ENCODE results near the gene NRXN2.

NRXN2 gene

DNA sequence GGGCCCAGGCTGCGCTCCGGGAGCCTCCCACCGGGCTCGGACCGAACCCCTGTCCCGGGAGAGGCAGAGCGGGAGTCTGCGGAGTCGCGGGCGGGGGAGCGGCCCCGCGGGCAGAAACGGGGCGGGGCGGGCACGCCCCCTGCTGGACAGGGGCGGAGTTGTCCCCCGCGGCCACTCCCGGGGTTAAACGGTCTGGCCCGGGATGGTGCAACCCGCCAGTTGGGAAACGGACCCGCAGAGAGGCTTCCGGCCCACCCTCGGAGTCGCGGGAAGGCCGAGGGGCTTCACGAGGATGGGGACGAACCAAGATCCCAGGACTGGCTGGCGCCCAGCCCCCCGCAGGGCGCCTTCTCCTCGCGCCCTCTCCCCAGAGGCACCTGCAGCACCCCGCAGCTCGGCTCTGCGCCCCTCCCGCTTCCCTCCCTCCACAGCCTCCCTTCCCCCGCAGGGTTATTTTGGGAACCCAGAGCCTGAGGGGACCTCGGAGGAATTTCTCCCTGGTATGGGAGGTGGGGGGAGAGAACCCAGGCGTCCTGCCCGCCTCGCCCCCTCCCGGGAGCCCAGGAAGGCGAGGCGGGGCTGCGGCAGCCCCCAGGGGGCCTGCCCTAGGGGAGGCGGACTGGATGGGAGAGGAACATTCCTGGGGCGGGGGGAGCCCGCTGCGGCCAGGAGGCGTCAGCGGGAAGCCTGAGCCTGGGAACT, 20.0 kb upstream of the NRXN2 start:
- peak in 1 of 2 donors; percentile 22 for DNase-seq

DNA sequence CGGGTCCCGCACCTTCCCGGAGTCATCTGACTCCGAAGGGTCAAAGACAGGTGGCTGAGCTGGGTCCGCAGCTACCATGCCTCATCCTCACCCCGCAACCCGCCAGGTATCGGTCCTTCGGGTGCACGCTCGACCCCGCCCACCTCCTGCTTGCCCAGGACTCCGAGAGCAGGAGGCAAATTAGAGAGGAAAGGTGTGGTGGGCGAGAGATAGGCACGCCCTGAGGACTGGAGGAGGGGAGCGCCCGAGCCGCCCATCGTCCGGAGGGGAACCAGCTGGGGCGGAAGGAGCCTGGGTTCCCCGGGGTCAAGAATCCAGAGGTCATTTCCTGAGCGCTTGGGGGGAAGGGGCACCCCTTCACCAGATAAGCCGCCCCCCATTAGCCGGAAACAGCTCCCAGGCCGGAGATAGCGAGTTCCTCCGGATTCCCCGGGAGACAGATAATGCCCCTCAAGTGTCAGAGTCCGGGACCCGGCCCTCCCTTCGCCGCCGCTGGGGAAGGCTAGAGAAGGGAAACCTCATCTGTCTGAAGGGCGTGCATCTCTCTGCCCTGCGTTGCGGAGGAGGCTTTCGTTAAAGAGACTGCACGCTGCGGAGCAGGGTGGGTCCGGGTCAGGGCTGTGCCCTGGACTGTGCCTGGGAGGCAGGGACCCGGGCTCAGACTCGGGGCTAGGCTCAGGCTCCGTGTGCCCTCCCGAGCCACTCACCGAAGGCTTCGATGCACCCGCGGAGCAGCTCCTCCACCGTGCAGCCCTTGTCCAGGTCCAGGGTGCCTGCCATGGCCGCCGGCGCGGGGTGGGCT, 19.3 kb upstream of the NRXN2 start:
- DNase-seq: no peak

DNA sequence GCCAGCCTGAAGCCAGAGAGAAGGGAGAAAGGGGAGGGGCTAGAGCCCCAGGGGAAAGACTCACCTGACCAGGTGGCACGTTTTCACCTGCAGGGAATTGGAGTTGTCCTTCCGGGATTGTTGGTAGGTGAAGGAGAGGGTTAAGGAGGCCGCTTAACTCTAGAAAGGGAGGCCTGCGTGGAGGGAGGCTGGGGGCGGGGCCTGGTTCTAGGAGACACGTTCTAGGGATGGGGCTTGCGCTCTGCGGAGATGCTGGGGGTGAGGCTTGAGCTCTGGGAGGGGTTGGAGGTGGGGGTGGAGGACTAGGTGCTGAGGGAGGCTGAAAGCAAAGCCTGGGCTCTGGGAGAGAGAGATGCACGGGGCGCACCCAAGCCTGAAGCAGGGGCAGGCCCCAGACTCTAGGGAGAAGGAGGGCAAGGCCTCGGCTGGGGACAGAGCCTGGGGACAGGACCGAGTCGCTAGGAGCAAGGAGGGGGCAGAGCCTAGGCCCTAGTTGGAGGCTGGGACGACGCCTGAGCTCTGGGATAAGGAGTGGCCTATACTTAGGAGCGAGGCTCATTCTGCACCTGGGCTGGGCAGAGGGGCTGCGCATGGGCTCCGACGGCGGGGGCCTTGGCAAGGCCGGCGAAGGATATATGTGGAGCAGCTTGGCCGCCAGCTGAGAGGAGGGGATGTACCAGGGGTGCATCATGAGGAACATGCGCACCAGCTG, 18.5 kb upstream of the NRXN2 start:
- DNase-seq: no peak

GRCh38 chr11:64739871-64740270, 16.9 kb upstream of the NRXN2 start:
- no peak for DNase-seq

- DNase-seq: no peak
These were observed 13.7 kb upstream of the NRXN2 start for GRCh38 chr11:64736654-64737053.

DNA sequence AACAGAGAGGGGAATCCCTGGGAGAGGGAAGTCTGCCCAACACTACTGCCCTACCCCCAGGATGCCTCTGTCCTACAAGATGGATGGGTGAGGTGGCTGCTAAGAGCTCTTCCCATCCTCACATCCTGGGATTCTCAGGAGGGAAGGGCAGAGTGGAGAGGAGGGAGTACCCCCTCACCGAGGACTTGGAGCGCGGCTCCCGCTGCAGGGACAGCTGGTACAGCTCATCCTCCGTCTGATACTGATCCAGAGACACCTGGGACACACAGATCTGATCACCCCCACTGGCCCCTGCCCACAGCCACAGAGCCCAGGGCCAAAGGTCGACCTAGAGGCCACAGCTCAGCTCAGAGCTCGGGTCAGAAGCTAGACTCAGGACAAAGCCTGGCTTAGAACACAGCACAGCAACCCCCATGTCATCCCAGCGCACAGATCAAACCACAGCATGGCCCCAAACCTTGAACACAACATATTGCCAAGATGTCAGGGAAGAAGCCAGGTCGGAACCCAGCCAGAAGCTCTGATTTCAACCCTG, 12.8 kb upstream of the NRXN2 start:
- no peak for DNase-seq

- no peak for DNase-seq
These were observed 12.1 kb upstream of the NRXN2 start for GRCh38 chr11:64734811-64735724.

DNA sequence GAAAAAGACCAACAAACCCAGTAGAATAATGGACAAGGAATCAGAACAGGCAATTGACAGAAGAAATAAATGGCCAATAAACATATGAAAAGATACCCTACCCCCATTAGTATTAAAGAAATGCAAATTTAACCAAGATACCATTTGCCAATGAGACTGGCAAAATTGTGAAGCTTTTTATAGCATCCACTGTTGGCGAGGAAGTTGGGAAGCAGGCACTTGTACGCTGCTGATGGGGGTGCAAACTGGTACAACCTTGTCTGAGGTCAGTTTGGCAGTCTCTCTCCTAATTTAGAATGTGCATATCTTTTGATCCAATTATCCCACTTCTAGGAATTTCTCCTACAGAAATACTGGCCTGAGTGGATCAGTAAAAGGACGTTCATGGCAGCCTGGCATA, 8.6 kb upstream of the NRXN2 start:
- no peak for DNase-seq

- no peak for DNase-seq
These were observed 6.9 kb upstream of the NRXN2 start for GRCh38 chr11:64729851-64730382.

DNA sequence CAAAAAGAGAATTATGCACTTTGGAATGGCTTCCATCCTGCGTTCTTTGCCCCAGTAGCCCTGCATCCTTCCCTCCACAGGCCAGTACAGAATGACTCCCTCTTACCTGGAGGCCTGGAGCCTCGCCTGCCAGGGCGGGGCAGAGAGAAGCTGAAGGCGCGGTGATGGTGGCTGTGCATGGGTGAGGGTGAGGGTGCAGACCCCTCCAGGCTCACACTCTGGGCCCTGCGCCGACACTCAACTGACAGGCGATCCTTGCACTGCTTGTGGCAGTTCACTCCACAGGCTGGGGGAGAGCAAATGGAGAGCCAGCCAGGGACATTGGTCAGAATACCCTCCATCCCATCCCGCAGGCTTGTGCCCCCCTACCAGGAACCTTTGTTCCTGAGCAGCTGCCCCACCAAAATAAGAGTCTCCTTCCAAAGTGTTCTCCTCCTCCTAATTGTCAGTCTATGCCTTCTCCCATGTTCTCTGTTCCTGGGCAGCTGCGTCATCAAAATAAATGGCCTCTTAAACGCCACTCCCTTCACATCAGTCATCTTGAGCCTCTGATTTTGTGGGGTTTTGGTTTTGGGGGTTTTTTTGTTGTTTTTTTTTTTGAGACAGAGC, 5.9 kb upstream of the NRXN2 start:
- no peak for DNase-seq

GRCh38 chr11:64726867-64727530, 4.0 kb upstream of the NRXN2 start:
- DNase-seq: no peak

DNA sequence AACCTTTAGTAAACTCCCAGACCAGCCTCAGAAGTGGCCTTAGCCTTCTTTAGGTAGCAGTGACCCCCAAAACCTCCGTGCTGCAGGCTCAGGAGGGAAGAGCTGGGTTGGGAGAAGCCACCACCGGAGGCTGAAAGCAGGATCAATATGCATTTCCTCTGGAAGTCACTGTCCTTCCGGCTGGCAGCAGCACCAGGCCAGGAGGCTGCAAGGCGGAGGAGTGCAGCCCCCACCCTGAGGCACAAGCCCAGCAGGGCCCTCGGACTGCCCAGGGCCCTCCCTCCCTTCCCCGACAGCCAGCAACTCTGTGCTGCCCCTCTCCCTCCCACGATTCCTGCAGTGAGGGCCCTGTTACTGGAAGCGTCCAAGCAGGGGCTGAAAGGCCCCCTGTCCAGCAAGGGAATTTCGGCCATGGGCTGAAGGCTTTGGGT, 3.2 kb upstream of the NRXN2 start:
- DNase-seq: no peak

DNA sequence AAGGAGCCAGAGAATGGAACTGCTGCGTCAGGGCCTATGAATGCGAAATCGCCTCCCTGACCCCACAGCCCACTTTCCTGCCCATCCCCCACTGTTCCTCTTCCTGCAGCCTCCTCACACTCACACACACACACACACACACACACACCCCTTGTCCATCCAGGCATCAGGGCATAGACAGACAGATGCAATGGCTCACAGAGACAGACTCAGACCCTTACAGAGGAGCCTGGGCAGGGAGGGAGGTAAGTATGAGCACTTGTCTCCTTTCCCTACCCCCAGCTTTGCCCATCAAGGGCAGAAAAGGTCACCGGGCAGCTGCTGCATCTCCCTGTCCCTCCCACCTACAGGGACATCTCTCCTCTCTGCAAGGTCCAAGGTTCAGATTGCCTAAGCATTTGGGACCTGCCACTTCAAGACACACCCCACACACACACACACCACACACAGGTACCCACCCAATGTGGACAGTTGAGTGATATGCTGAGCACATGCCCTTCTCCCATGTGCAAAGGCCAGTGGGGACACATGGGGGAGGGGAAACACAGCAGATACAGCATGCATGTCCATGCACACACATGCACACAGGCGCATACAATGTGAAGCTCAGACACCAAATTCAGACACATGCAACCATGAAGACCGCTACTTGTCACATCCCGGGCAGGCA, 2.0 kb upstream of the NRXN2 start:
- DNase-seq: no peak

GRCh38 chr11:64723907-64724862, 1.2 kb upstream of the NRXN2 start:
- no peak for DNase-seq

DNA sequence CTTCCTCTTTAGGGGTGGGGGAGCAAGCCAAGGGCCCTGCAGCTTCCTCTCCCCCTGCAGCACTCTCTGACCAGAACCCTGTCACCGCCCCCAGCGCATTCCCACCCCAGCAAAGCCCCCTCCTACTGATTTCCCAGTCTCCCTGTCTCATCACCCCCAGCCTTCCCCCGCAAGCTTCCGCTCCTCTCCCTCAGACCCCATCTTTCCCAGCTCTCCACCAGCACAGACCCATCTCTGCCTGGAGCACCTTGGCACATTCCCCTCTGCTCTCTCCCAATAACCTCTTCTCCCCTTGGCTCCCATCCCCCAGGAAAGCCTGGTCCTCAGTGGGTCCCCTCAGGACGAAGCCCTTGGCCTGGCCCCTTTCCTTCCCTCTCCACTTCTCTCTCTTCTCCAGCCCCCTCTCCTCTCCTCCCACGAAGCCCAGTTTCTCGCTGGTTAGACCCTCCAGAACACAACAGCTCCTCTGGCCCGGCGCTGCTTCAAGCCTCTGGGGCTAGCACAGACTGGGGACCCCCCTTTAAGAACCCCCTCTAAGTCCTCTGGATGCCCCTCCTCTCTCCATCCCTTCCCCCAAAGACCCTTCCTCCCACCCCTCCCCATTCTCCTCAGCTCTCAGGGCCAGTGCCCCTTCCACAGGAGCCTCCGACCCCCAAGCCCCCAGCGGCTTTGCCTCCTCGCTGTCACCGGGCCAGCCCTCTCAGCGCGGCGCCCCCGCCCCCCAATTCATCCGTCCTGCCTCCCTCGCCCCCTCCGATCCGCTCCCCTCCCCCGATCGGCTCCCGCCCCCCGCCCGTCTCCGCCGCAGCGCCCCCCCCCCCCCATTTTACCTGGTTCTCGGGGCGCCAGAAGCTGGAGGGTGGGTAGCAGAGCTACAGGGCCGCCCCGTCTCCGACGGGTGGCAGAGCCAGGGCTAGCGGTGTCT, 594 bp downstream of the NRXN2 start:
- DNase-seq: no peak

DNA sequence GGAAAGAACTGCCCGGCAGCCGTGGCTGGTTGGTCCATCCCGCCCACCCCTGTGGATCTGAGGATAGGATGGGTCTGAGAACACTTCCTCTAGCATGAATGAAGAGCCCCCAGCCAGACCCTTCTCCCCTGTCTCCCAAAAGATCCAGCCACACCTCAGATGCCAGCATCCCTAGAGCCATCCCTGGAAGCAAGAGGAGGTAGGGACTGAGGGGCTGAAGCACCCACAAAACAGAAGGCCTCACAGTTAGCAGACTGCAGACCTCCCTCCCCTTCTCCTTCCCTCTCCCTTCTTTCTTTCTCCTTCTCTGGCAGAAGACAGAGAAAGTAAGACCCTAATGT, 1.7 kb downstream of the NRXN2 start:
- DNase-seq: no peak

DNA sequence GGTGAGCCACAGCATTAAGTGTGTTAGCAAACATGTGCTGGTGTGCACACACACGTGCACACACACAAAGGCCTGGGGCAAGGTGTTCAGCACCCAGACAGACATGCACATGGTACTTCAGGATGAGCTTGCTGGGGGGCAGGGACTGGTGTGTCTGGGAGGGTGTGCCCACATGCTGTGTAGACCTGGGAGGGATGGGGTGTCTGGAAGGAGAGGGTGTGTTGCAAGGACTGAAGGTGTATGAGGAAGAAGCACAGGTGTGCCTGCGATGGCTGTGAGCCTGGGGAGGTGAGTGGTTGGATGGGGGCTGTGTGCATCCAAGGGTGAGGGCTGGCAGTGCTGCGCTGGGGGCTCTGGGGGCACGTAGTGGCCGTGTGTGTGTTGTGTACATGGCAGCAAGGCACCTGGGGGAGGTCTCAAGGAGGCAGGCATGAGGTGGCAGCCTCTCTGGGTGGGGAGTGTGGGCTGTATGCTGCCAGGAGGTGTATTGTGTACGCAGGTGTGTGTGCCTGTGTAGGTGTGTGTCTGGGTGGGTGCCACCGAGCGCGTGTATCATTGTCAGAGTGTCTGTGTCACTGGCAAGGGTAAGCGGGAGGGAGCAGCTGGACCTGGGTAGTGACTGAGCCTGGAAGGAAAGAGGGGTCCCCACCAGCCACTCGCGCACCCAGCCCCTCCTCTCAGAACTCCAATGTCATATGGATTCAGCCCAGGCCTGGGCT, 2.2 kb downstream of the NRXN2 start:
- no peak for DNase-seq

GRCh38 chr11:64720167-64720566, 2.8 kb downstream of the NRXN2 start:
- no peak for DNase-seq

Measured in hippocampal formation (tissue), 2 donors.